GM21737 (cell line): ENCODE data around the gene PPP1R36.
"Not testable (repeated sequence)": the region's sequence is repeated elsewhere in the genome, so short reads cannot be mapped to it uniquely, and the experiment has no call there.

Source experiments
- ATAC-seq: cut with Tn5 transposase; IDR thresholded peaks from one replicate; pipeline ENCODE4 v1.9.1; 2021; ENCODE audit warnings: mild to moderate bottlenecking, moderate library complexity; ENCODE audit not compliant: unreplicated experiment

PPP1R36 gene

DNA sequence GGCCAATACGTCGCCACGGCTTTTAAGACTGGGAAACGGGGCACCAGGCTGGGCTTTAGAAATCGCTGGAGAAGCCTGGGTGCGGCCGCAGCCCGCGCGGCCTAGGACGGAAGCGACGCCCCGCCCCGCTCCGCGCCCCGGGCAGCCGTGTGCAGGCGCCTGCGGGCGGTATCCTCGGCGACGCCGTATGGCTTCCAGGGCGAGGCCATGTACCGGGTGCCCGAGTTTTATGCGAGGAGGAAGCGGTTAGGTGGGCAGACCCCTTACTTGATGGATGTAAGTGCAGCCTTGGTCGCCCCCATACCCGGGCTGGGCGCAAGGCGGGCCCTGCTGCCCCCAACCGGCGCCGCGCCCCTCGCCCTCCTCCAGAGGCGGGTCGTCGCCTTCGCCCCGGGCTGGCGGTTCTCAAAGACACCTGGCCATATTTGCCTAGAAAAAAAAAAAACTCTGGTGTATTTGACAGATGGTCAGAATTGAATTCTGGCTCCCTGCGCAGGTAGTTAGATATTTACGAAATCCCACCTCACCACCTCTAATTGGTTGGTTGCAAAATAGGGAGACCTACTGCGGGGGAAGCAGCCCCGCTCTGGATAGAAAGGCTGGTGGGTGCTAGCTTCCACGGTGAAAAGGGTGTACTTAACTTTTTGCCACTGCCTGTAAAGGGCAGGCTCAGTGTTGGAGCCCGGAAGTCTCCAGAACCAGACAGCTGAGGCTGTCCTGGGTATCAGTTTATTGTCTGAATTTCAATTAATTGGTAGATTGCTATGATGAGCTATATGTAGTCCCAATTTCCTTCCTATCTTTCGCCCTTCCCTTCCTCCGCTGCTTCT, at the start of gene PPP1R36:
PPP1R36 (plus strand) TSS at position 171 of the 830 bp plus-strand sequence; CDS start at position 208, 37 bp downstream.
- ATAC-seq, result no peak

DNA sequence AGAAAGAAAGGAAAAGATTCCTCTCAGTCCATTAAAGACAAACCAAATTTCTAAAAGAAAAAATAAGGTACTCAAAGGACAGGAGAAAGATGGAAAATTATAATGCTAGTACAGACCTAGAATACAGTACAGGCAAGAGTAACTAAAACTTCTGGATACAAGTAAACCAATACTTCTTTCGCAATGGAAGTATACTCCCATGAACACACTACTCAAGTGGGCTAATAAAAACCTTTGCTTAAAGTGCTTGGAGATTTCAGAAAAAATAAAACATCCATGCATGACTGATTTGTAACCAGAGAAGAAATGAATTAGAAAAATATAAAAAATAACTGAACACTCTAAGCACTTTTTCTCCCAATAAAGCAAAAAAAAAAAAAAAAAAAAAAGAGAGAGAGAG, 49.7 kb upstream of the PPP1R36 start:
- no peak for ATAC-seq

GRCh38 chr14:64501411-64502171, 48.2 kb upstream of the PPP1R36 start:
- no peak for ATAC-seq

- no peak for ATAC-seq
Observed at GRCh38 chr14:64502456-64502855, 47.3 kb upstream of the PPP1R36 start.

DNA sequence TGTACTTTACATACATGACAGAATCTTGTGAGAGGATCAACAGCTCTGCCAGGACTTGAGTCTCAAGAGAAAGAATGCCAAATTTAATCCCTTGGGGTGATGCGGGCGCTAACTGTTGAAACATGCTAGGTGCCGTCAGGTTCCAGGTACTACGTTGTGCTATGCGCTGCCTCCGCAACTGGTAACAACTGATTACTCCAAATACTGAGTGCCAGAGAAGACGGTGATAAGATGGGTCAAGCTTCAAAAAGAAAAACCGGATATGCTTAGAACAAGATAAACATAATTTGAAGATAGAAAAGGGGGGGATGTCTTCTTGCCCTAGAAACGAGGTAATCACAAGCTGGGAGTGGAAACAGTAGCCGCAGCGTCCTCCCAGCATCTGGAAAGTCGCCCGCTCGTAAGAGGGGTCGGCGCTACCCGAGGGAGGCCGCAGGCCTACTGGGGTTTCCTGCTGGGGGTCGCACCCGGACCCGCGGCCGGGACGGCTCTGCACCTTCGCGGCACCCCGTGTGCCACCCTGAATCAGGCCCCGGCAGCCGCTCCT, 46.8 kb upstream of the PPP1R36 start:
- peak; percentile 3 for ATAC-seq

DNA sequence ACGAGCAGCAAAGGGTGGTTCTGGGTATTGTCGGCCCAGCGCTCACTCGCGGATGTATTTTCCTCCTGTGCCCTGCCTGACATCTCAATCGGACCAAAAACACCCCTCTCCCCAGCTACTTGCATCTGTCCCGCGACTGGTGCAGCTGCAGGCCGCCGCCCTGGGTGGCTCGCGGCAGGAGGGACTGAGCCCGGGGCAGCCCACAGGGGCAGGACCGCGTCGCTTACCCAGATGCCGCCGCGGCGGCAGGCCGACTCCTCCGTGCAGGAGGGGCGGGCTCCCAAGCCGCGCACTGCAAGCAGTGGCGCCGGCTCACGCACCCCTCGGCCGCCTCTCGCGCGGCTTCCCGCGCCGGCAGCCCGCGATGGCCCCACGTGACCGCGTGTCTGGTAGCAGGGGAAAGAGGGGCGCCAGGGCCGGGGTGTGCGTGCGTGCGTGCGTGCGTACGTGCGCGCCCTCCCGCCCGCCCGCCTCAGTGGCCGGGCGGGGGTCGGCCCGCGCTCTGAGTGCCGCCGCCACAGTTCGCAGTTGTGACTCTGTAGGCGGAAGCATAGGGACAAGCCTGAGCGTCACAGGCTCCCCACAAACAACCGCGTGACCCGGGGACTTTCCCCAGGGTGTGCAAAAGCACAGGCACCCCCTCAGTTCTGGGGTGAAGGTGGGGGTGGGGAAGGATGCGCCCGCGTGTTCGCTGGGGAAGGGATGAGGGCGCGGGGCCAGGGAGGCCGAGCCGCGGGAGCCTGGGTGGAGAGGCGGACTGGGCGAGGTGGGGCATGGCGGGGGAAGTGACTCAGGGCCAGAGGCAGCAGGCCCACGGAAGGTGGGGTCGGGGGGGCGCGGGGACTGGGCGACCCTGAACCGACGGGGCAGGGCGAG, 46.1 kb upstream of the PPP1R36 start, which contains the start of gene ZBTB25:
ZBTB25 (minus strand) TSS at position 405 of the 876 bp plus-strand sequence. CDS start 13,305 bp downstream, outside the sequence.
- ATAC-seq, result peak; percentile 56

DNA sequence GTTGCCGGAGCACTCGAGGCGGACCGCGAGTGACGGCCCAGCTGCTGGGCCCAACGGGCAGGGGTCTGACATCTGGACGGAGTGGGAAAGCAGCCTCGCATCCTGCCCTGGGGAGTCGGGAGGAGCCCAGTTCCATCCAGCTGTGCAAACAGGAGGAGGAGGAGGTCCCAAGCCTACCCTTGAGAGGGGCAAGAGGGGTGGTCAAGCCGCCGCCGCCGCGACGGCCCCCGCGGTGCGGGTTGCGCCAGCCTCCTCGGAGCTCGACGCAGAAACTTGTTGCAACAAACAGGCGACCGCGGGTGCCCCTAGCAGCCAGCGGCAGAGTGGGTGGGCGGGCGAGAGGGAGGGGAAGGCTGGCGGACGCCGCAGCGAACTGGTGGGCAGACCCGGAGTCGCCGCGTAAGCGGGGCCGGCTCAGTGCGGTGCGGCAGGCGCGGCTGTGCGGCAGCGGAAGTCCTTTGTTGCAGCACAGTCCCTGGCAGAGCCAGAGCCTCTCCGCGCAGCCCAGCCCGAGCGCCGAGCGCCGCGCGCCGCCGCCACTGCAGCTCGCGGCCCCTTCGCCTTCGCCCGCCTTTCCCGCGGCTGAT, 45.4 kb upstream of the PPP1R36 start, which contains the start of gene ZBTB1:
ZBTB1 (plus strand) TSS at position 461 of the 587 bp plus-strand sequence. CDS start 16,735 bp downstream, outside the sequence.
- no peak for ATAC-seq

GRCh38 chr14:64504897-64505794, 44.6 kb upstream of the PPP1R36 start:
- ATAC-seq, result peak; percentile 21

DNA sequence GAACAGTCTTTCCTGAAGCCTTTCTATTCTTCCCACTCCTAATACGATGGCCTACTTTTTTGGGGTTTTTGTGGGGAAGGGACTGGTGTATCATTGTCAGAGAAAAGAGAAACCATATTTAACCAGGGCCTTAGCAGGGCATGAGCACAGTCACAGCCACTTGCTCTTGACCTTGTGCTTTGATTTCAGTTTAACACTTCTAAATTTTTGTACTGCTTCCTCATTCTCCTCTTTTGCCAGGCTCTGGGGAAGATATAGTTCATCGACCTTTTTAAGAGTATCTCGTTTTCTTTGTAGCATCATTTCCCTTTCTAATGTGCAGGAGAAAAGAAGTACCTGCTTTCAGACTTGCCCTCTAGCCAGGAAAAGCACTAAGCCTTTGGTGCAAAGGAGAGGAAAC, 43.0 kb upstream of the PPP1R36 start:
- no peak for ATAC-seq

DNA sequence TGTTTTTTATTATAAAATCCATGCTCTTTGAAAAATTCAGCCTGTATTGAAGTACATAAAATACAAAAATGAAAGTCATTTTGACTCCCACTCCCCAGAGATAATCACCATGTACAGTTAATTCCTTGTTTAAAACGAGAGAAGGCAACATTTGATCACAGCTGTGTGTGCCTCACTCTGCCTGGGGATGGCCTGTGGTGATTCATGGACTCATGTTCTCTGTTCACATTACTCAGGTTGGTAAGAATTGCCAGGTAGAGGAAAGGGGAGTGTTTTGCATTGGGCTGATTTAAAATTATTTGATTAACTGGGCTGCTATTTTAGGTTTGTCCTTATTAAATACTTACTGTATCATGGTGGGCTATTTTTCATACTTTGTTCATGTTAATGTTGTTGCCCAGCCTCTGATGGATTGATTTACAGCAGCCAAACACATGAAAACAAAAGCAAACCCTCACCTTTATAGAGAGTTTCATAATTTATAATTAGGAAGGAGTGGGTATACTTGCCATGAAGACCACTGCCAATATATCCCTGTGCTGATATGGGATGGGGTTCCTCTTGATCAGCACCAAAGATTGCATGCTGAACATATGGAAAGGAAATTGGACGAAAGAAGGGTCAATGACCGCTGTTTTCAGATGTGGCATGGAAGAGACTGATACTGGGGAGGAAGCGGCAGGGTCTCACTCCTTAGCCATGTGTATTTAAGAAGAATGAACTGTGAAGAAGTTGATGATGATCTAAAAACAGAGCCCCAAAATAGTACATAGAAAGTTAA, 42.2 kb upstream of the PPP1R36 start:
- ATAC-seq, result no peak

DNA sequence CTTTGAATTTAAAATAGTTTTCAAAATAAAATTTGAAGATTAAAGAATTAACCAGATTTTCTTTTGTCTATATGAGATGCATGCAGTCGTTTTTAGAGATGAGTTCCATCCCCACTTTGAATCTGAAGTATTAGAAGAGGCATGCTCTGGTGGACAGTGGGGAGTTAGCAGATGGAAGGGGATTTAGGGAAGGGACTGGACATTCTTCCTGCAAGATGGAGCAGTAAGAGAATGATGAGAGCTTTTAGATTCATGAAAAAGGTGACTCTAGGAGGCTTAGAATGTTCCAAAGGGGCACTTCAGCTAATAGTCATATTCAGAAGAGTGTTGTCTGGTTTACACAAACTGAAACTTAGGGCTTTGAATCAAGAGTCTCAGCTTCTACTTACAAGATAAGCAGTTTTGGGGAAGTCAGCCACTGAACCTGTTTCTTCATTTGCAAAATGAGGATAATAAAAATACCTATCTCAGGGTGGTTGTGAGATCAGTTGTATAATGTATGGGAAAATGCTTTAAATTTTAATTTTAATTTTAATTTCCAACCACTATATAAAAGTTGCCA, 41.5 kb upstream of the PPP1R36 start:
- no peak for ATAC-seq

DNA sequence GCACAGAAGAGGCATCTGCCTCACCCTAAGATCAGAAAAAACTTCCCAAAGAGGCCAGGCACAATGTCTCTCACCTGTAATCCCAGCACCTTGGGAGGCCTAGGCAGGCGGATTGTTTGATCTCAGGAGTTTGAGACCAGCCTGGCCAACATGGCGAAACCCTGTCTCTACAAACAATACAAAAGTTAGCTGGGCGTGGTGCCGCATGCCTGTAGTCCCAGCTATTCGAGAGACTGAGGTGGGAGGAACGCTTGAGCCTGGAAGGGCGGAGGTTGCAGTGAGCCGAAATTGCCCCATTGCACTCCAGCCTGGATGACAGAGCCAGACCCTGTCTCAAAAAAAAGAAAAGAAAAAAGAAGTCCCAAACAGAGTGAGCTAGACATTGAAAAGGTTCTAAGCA, 40.7 kb upstream of the PPP1R36 start:
- no peak for ATAC-seq

GRCh38 chr14:64510825-64511671, 38.7 kb upstream of the PPP1R36 start:
- ATAC-seq, result no peak

- no peak for ATAC-seq
Observed at GRCh38 chr14:64513271-64513670, 36.5 kb upstream of the PPP1R36 start.

- ATAC-seq, result no peak
Observed at GRCh38 chr14:64515053-64515452, 34.7 kb upstream of the PPP1R36 start.

GRCh38 chr14:64516969-64517368, 32.8 kb upstream of the PPP1R36 start:
- no peak for ATAC-seq

GRCh38 chr14:64517667-64518066, 32.1 kb upstream of the PPP1R36 start:
- not testable (repeated sequence) for ATAC-seq
